Transverse colon (tissue), 4 donors: ENCODE data around the gene GLRA1.

Experiments
- EP300 ChIP-seq: sonication (generic); formaldehyde crosslinking; IDR thresholded peaks from one replicate; pipeline ENCODE4 v1.6.1; 2017; ENCODE audit warnings: antibody characterized with exemption, low read depth
- POLR2A ChIP-seq: fragments of 450-650 bp; IDR thresholded peaks from one replicate; pipeline ENCODE4 v1.6.1; 2016; ENCODE audit warnings: antibody characterized with exemption, mild to moderate bottlenecking, moderate library complexity
- POLR2AphosphoS5 ChIP-seq, 3 donors: sonication (generic); formaldehyde crosslinking; IDR thresholded peaks; one replicate each; pipeline ENCODE4 v1.6.1; 2016; ENCODE audit warnings: antibody characterized with exemption in 3 of 3
- TF ChIP-seq, protein P1 (sequence below), 5 experiments: fragments of 200-600 bp in 3 of 5; fragments of 450-650 bp in 2 of 5; sonication (generic) in 3 of 5; IDR thresholded peaks; 1 replicate in 2 of 5; 2 replicates in 3 of 5; pipeline ENCODE4 v1.5.1; 2016 to 2017; ENCODE audit warnings: antibody characterized with exemption in 5 of 5, inconsistent platforms in 3 of 5, mild to moderate bottlenecking in 2 of 5, moderate library complexity in 1 of 5

DNA sequence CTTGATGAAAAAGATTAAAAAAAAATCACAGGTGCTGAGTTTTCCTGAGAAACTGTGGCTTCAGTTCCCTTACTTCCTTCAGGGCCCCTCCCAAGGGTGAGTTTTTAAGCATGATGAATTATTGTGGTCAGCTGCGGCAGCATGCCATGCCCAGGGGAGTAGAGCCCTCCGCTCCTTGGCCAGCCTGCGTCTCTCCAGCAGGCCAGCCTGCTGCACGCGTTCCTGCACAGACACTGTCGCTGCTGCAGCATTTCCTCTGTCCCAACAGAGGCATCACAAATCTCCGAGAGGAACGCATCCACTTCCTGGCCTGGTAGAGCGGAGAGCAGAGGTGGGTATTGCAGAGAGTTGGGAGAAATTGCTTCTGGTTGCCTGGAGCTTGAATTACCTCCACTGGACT is 26.1 kb upstream of the GLRA1 start:
- TF ChIP-seq POLR2A, result no peak
- TF ChIP-seq, protein P1, sequence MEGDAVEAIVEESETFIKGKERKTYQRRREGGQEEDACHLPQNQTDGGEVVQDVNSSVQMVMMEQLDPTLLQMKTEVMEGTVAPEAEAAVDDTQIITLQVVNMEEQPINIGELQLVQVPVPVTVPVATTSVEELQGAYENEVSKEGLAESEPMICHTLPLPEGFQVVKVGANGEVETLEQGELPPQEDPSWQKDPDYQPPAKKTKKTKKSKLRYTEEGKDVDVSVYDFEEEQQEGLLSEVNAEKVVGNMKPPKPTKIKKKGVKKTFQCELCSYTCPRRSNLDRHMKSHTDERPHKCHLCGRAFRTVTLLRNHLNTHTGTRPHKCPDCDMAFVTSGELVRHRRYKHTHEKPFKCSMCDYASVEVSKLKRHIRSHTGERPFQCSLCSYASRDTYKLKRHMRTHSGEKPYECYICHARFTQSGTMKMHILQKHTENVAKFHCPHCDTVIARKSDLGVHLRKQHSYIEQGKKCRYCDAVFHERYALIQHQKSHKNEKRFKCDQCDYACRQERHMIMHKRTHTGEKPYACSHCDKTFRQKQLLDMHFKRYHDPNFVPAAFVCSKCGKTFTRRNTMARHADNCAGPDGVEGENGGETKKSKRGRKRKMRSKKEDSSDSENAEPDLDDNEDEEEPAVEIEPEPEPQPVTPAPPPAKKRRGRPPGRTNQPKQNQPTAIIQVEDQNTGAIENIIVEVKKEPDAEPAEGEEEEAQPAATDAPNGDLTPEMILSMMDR (IDR thresholded peaks at IDR 0.05), result no peak
- TF ChIP-seq EP300, result no peak
- TF ChIP-seq POLR2AphosphoS5 (IDR thresholded peaks at IDR 0.05), result no peak
